K562 (cell line): Measurements from ENCODE around the gene BRWD1. TPM values are rescaled to one million over a fixed set of nuclear protein-coding genes. Genes with fewer than 3 reads are reported as not detected.

Experiments
- ATAC-seq: fragments of 200-7000 bp; cut with Tn5 transposase; 3 replicates; pipeline ENCODE4 v1.9.1; 2020; ENCODE audit warnings: moderate library complexity
- BruUV-seq: library from RNA; stranded (reverse); fragments of 400-500 nt; replicated peaks from 2 replicates; lab custom pipeline; 2021; lab: Mats Ljungman, UMichigan
- CTCF ChIA-PET: fragments of 300-600 bp; formaldehyde crosslinking; extraction: SDS; loops from one replicate; lab custom pipeline; 2021; ENCODE audit warnings: low intra/inter-chr PET ratio; lab: Yijun Ruan, JAX
- POLR2A ChIA-PET: fragments of 300-600, 350-650 bp; sonication (Branson Sonifier 250); formaldehyde crosslinking; extraction: SDS; loops from one replicate; lab custom pipeline; 2021; ENCODE audit warnings: antibody characterized with exemption, inconsistent platforms; lab: Yijun Ruan, JAX
- DNase-seq, 4 experiments: peaks; one replicate each; pipeline versions ENCODE4 v3.0.0 to v3.0.0-alpha.2; 2011 to 2018; ENCODE audit warnings: low spot score in 3 of 4, mixed read lengths in 3 of 4; ENCODE audit errors: extremely low read depth in 1 of 4
- FAIRE-seq: peaks from 2 replicates; lab custom pipeline; 2011; peaks lifted over from hg19 to GRCh38; lab: Jason Lieb, UNC
- H2AFZ ChIP-seq: 2 replicates; pipeline ENCODE4 v1.6.0; 2011; ENCODE audit warnings: low read depth, low read length, control low read depth, inconsistent platforms
- H3K27ac ChIP-seq: fragments of 200-600 bp; 3 replicates; pipeline ENCODE4 v1.8.0; 2011; ENCODE audit warnings: low read depth, mild to moderate bottlenecking, control low read depth, inconsistent platforms, low read length, moderate library complexity, mixed read lengths; ENCODE audit errors: extremely low read depth
- H3K27me3 ChIP-seq, 2 experiments: fragments of 300-600 bp in 1 of 2; 2 replicates in 1 of 2; 3 replicates in 1 of 2; pipeline versions ENCODE4 v1.6.0 to v1.8.0; 2011; ENCODE audit warnings: inconsistent platforms in 2 of 2, low read length in 2 of 2, mild to moderate bottlenecking in 1 of 2, mixed read lengths in 1 of 2, moderate library complexity in 1 of 2; ENCODE audit not compliant: control insufficient read depth in 2 of 2, insufficient read depth in 2 of 2
- H3K36me3 ChIP-seq: fragments of 300-600 bp; 3 replicates; pipeline ENCODE4 v1.8.0; 2011; ENCODE audit warnings: mild to moderate bottlenecking, low read length, inconsistent platforms; ENCODE audit not compliant: control insufficient read depth, insufficient read depth
- H3K4me1 ChIP-seq, 2 experiments: fragments of 200-600 bp in 1 of 2; replicated peaks in 1 of 2; 2 replicates in 1 of 2; 3 replicates in 1 of 2; pipeline versions ENCODE4 v1.5.1 to v1.8.0; 2011; ENCODE audit warnings: inconsistent platforms in 2 of 2, low read length in 2 of 2, mild to moderate bottlenecking in 1 of 2, mixed read lengths in 1 of 2, moderate library complexity in 1 of 2; ENCODE audit not compliant: control insufficient read depth in 2 of 2, insufficient read depth in 2 of 2
- H3K4me2 ChIP-seq: 2 replicates; pipeline ENCODE4 v1.6.1; 2011; ENCODE audit warnings: low read length, control low read depth, inconsistent platforms, mixed read lengths; ENCODE audit not compliant: insufficient read depth
- H3K4me3 ChIP-seq: fragments of 200-600 bp; sonication (generic), shearing (Covaris generic); 2 replicates; pipeline ENCODE4 v1.5.1; 2016; ENCODE audit warnings: control low read depth, inconsistent platforms
- H3K79me2 ChIP-seq: fragments of 200-600 bp; 3 replicates; pipeline ENCODE4 v1.8.0; 2011; ENCODE audit warnings: low read length, inconsistent platforms; ENCODE audit not compliant: control insufficient read depth, insufficient read depth
- H3K9ac ChIP-seq, 2 experiments: 2 replicates each; pipeline versions ENCODE4 v1.6.0 to v1.6.1; 2011; ENCODE audit warnings: low read depth in 2 of 2, low read length in 2 of 2, control low read depth in 1 of 2, inconsistent platforms in 1 of 2, mild to moderate bottlenecking in 1 of 2, mixed read lengths in 1 of 2; ENCODE audit not compliant: insufficient read depth in 1 of 2
- H3K9me1 ChIP-seq: one replicate; pipeline ENCODE4 v1.6.0; 2011; ENCODE audit warnings: inconsistent platforms, mild to moderate bottlenecking, low read length, moderate library complexity; ENCODE audit not compliant: control insufficient read depth, insufficient read depth
- H3K9me3 ChIP-seq: replicated peaks from 2 replicates; pipeline ENCODE4 v1.5.1; 2011; ENCODE audit warnings: low read depth, low read length, inconsistent platforms; ENCODE audit not compliant: control insufficient read depth, insufficient read depth
- H4K20me1 ChIP-seq: replicated peaks from 2 replicates; pipeline ENCODE4 v1.6.1; 2011; ENCODE audit warnings: low read length, inconsistent platforms, mixed read lengths; ENCODE audit not compliant: control insufficient read depth, insufficient read depth
- ATF4 ChIP-seq: fragments of 450-650 bp; formaldehyde crosslinking; IDR thresholded peaks from 2 replicates; pipeline ENCODE4 v1.4.0; 2022; ENCODE audit warnings: mild to moderate bottlenecking, moderate library complexity
- C11orf30 ChIP-seq: fragments of 450-650 bp; IDR thresholded peaks from 2 replicates; pipeline ENCODE4 v1.6.1; 2016; ENCODE audit warnings: low read depth, mild to moderate bottlenecking
- CC2D1A ChIP-seq: fragments of 450-650 bp; IDR thresholded peaks from 2 replicates; pipeline ENCODE4 v1.6.1; 2017; ENCODE audit warnings: mild to moderate bottlenecking
- CTCFL ChIP-seq: IDR thresholded peaks from 2 replicates; pipeline ENCODE4 v1.6.1; 2011; ENCODE audit warnings: borderline replicate concordance, low read depth, mild to moderate bottlenecking, moderate library complexity, low read length; ENCODE audit not compliant: insufficient read depth, poor library complexity, severe bottlenecking
- EP400 ChIP-seq: fragments of 450-650 bp; IDR thresholded peaks from 2 replicates; pipeline ENCODE4 v1.6.1; 2017; ENCODE audit warnings: antibody characterized with exemption, mild to moderate bottlenecking, moderate library complexity
- ETV1 ChIP-seq: fragments of 450-650 bp; conservative IDR thresholded peaks from 2 replicates; pipeline ENCODE4 v1.6.1; 2016; ENCODE audit warnings: missing genetic modification characterization, control low read depth, low read depth, missing compliant biosample characterization
- NCOR1 ChIP-seq: fragments of 450-650 bp; IDR thresholded peaks from 2 replicates; pipeline ENCODE4 v1.6.1; 2016; ENCODE audit warnings: mild to moderate bottlenecking, moderate library complexity
- NFE2 ChIP-seq: IDR thresholded peaks from 2 replicates; pipeline ENCODE4 v1.6.1; 2014; ENCODE audit warnings: antibody characterized with exemption, low read depth
- NR2F6 ChIP-seq: fragments of 450-650 bp; formaldehyde crosslinking; IDR thresholded peaks from 2 replicates; pipeline ENCODE4 v1.4.0; 2020; ENCODE audit warnings: mild to moderate bottlenecking
- POLR2AphosphoS5 ChIP-seq: IDR thresholded peaks from 2 replicates; pipeline ENCODE4 v1.6.1; 2011; ENCODE audit warnings: mild to moderate bottlenecking, low read depth, low read length, moderate library complexity; ENCODE audit not compliant: control insufficient read depth, insufficient read depth
- SPI1 ChIP-seq: IDR thresholded peaks from 2 replicates; pipeline ENCODE4 v1.6.1; 2011; ENCODE audit warnings: low read depth, low read length, control low read depth, borderline replicate concordance
- ZNF232 ChIP-seq: sonication (generic); formaldehyde crosslinking; IDR thresholded peaks from 2 replicates; pipeline ENCODE4 v1.8.0; 2022; ENCODE audit warnings: mild to moderate bottlenecking, missing genetic modification reagents
- ZNF277 ChIP-seq: fragments of 250-450 bp; sonication (Bioruptor Pico); IDR thresholded peaks from 2 replicates; pipeline ENCODE4 v1.8.0; 2022; ENCODE audit warnings: inconsistent platforms, mild to moderate bottlenecking, moderate library complexity, borderline replicate concordance
- ZNF436 ChIP-seq: fragments of 250-450, 450-650 bp; sonication (Bioruptor Pico); formaldehyde crosslinking; IDR thresholded peaks from 2 replicates; pipeline ENCODE4 v1.7.0; 2020; ENCODE audit warnings: mild to moderate bottlenecking
- WGBS: fragments of 100-300 bp; shearing (Covaris generic); methylation state at CpG from one replicate; pipeline ENCODE4 v1.1.6; 2016; ENCODE audit warnings: low coverage, mixed read lengths; ENCODE audit not compliant: insufficient coverage; ENCODE audit errors: missing lambda C conversion rate; 5-methylcytosine and 5-hydroxymethylcytosine counted together
- in situ Hi-C: fragments of 300-500 bp; cut with MboI; formaldehyde crosslinking; loops from 4 replicates; pipeline ENCODE4 v1.15.0; 2018; ENCODE audit warnings: inconsistent platforms, mixed read lengths
- intact Hi-C: fragments of 100-400 bp; cut with micrococcal nuclease; formaldehyde crosslinking; loops from 2 replicates; pipeline ENCODE4 v1.14.2; 2022
- polyA plus RNA-seq, 8 experiments: library from polyadenylated mRNA; depleted of rRNA in 4 of 8; stranded (reverse) in 5 of 8; unstranded in 3 of 8; fragments of >200 nt; fragmentation: Nextera tagmentation in 2 of 8; fragmentation: Illumina TruSeq in 1 of 8; extraction: Ambion mirVana in 2 of 8; extraction: Trizol in 1 of 8; gene quantifications; 2 replicates each; pipeline versions ENCODE4 v1.2.1 to v1.2.3, GENCODE V29; 2011 to 2014; ENCODE audit warnings: inconsistent platforms in 1 of 8, missing spikeins in 1 of 8
- total RNA-seq, 7 experiments: library from RNA; depleted of rRNA in 6 of 7; stranded (reverse); fragments of >200 nt in 6 of 7; fragmentation: Illumina TruSeq in 2 of 7; extraction: Trizol in 2 of 7; gene quantifications; 2 replicates each; pipeline versions ENCODE4 v1.2.1 to v1.2.3, GENCODE V29; 2011 to 2021; ENCODE audit warnings: low replicate concordance in 1 of 7

BRWD1 gene
- total and polyA plus RNA-seq, 9 of the 15 experiments (the other 6 are each of a cell fraction or from before 2014, with no cell fraction given) = 10.1 to 60.2 (median 34.1) TPM

GRCh38 chr21:39153842-39154241 lies 159.6 kb downstream of the BRWD1 start:
- H4K20me1 ChIP-seq = no peaks in the 10 kb centered on the region
- no peak for FAIRE-seq

GRCh38 chr21:39153373-39153772 lies 160.1 kb downstream of the BRWD1 start:
- POLR2A ChIA-PET = interaction anchor here (0.6 kb wide), 1 partner anchor 157 kb away, joined by 3 read pairs; no protein-coding TSS in a partner anchor
- no peak overlapping the region for H2AFZ ChIP-seq
- no peaks in the 10 kb centered on the region for H3K79me2 ChIP-seq
- FAIRE-seq (peak; percentile 82), ATAC-seq (peak; percentile 94), DNase-seq (peak; percentile 55 to 76 (median 63))
- in situ Hi-C loops = no loop called here
- H3K36me3 ChIP-seq = no peaks in the 10 kb centered on the region
- peaks cover 5 to 8% of the 10 kb centered on the region in 2 experiments; a peak in 3 of 5 replicates for H3K27me3 ChIP-seq
- no peak overlapping the region for H3K27ac ChIP-seq
- no peak overlapping the region for H3K4me2 ChIP-seq
- H3K9me1 ChIP-seq = no peaks in the 10 kb centered on the region
- CTCF ChIA-PET = no interaction called here
- no peaks in the 10 kb centered on the region; a peak in 1 of 5 replicates for H3K4me1 ChIP-seq
- 20% methylated on average over 2 of the region's 2 CpGs for WGBS
- H3K9me3 ChIP-seq = no peaks in the 10 kb centered on the region
- H3K4me3 ChIP-seq = no peak overlapping the region
- H4K20me1 ChIP-seq = no peaks in the 10 kb centered on the region
- BruUV-seq = no TSS peak
- intact Hi-C loops = no loop called here
- H3K9ac ChIP-seq = no peak overlapping the region
- TF ChIP-seq ZNF277 (no peak), CTCFL (peak; percentile 9), ATF4 (CRISPR knock-in tag) (no peak), EP400 (no peak), ZNF436 (CRISPR knock-in tag) (no peak), NR2F6 (CRISPR knock-in tag) (no peak), NFE2 (peak; percentile 56), ETV1 (tag) (no peak), POLR2AphosphoS5 (no peak), C11orf30 (peak; percentile 48; the same call in 1 of the 2 replicates)

More at GRCh38 chr21:39153842-39154241, 159.6 kb downstream of the BRWD1 start:
- CTCF ChIA-PET = no interaction called here
- POLR2A ChIA-PET = no interaction called here
- in situ Hi-C loops = no loop called here
- no peak overlapping the region for H3K4me3 ChIP-seq
- TF ChIP-seq CC2D1A = no peak
- TF ChIP-seq NCOR1 = no peak
- 0 out of 2 replicates have a peak, but pooled peaks have one; percentile 25 for TF ChIP-seq SPI1
- TF ChIP-seq ZNF232 = no peak
- TF ChIP-seq, all 486 proteins: peak for 1
- H3K27ac ChIP-seq = no peak overlapping the region
- H3K9me1 ChIP-seq = no peaks in the 10 kb centered on the region
- BruUV-seq = no TSS peak
- H3K27me3 ChIP-seq = peaks cover 5 to 8% of the 10 kb centered on the region in 2 experiments; a peak in 3 of 5 replicates
- no peaks in the 10 kb centered on the region for H3K36me3 ChIP-seq
- intact Hi-C loops = no loop called here
- DNase-seq = no peak
- H3K9me3 ChIP-seq = no peaks in the 10 kb centered on the region
- no peaks in the 10 kb centered on the region for H3K79me2 ChIP-seq
- H2AFZ ChIP-seq = no peak overlapping the region
- no peak for ATAC-seq
- H3K9ac ChIP-seq = no peak overlapping the region
- H3K4me1 ChIP-seq = no peaks in the 10 kb centered on the region; a peak in 1 of 5 replicates
- H3K4me2 ChIP-seq = no peak overlapping the region
- WGBS = 0% methylated on average over 2 of the region's 2 CpGs
